Lower lobe of right lung (tissue), 2 donors: ENCODE data around the gene OVCA2. TPM values are rescaled to one million over a fixed set of nuclear protein-coding genes. Genes with fewer than 3 reads are reported as not detected.
A peak's percentile ranks its signal among the peaks of the same experiment; 100 is the strongest.

ENCODE experiments used
- ATAC-seq, 2 donors: fragments of 200-7000 bp; cut with Tn5 transposase; one replicate each; pipeline ENCODE4 v1.9.1; 2020 to 2022; ENCODE audit warnings: mild to moderate bottlenecking in 2 of 2, moderate library complexity in 2 of 2
- DNase-seq: peaks from one replicate; pipeline ENCODE4 v3.0.0-alpha.2; 2020
- H3K27ac ChIP-seq: fragments of 200-600 bp; one replicate; pipeline ENCODE4 v1.8.0; 2022
- H3K27me3 ChIP-seq: fragments of 200-600 bp; one replicate; pipeline ENCODE4 v1.8.0; 2022; ENCODE audit warnings: low read depth
- H3K36me3 ChIP-seq: fragments of 200-600 bp; one replicate; pipeline ENCODE4 v1.8.0; 2022; ENCODE audit warnings: mild to moderate bottlenecking
- H3K4me1 ChIP-seq: fragments of 200-600 bp; one replicate; pipeline ENCODE4 v1.8.0; 2022
- H3K4me3 ChIP-seq: fragments of 200-600 bp; one replicate; pipeline ENCODE4 v1.8.0; 2022; ENCODE audit warnings: mild to moderate bottlenecking
- H3K9me3 ChIP-seq: fragments of 200-600 bp; one replicate; pipeline ENCODE4 v1.8.0; 2022
- intact Hi-C: fragments of 100-400 bp; cut with DNase I; formaldehyde crosslinking; loops from one replicate; pipeline ENCODE4 v1.11.0; 2022
- total RNA-seq: library from RNA; stranded (reverse); fragmentation: NEBNext Ultra II Directional; extraction: Animal tissue kit (Norgen Biotek cat#: 25700); gene quantifications from one replicate; pipeline ENCODE4 v1.2.1, GENCODE V29; 2021
- TF ChIP-seq, protein P1 (sequence below): fragments of 200-600 bp; IDR thresholded peaks from one replicate; pipeline ENCODE4 v1.8.0; 2022; ENCODE audit warnings: antibody characterized with exemption, mild to moderate bottlenecking
- donor health status: DM: no; HTN: yes; CAD: no; lungs with severe emphysema.

Gene OVCA2
- total RNA-seq, 1 donor from 2014 or later = 20.3 TPM

DNA sequence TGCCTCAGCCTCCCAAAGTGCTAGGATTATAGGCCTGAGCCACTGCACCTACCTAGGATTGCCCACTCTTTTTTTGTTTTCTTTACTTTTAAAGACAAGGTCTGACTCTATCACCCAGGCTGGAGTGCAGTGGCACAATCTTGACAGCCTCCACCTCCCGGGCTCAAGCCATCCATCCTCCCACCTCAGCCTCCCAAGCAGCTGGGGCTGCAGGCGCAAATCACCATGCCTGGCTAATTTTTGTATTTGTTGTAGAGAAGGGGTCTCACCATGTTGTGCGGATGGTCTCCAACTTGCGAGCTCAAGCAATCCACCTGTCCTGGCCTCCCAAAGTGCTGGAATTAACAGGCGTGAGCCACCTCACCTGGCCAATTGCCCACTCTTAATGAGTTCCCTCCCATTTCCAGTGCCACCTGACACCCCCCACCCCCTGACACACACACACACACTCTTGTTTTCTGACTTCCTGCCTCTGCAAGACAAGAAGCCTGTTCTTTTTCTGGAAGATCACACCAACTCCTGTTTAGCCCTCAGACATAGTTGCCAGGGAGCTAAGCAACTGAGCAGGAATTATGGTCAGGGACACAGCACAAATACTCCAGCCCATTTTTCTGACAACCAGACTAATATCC lies 2.6 kb downstream of the OVCA2 start:
- ATAC-seq = no peak
- H3K27me3 ChIP-seq = no peaks in the 10 kb centered on the region
- no peak for DNase-seq
- no peak overlapping the region for H3K27ac ChIP-seq
- intact Hi-C loops = no loop called here
- peaks cover 31% of the 10 kb centered on the region for H3K36me3 ChIP-seq
- H3K4me3 ChIP-seq = no peak overlapping the region
- TF ChIP-seq, protein P1, sequence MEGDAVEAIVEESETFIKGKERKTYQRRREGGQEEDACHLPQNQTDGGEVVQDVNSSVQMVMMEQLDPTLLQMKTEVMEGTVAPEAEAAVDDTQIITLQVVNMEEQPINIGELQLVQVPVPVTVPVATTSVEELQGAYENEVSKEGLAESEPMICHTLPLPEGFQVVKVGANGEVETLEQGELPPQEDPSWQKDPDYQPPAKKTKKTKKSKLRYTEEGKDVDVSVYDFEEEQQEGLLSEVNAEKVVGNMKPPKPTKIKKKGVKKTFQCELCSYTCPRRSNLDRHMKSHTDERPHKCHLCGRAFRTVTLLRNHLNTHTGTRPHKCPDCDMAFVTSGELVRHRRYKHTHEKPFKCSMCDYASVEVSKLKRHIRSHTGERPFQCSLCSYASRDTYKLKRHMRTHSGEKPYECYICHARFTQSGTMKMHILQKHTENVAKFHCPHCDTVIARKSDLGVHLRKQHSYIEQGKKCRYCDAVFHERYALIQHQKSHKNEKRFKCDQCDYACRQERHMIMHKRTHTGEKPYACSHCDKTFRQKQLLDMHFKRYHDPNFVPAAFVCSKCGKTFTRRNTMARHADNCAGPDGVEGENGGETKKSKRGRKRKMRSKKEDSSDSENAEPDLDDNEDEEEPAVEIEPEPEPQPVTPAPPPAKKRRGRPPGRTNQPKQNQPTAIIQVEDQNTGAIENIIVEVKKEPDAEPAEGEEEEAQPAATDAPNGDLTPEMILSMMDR = no peak
- H3K9me3 ChIP-seq = no peaks in the 10 kb centered on the region
- H3K4me1 ChIP-seq = peaks cover 35% of the 10 kb centered on the region

DNA sequence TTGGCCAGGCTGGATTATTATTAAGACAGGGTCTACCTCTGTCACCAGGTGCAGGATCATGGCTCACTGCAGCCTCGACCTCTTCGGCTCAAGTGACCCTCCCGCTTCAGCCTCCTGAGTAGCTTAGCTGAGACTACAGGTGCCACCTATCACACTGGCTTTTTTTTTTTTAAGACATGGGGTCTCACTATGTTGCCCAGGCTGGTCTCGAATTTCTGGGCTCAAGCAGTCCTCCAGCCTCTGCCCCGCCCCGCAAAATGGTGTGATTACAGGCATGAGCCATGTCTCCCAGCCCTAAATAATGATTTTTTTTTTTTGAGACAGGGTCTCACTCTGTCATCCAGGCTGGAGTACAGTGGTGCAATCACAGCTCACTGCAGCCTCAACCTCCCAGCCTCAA lies 5.8 kb downstream of the OVCA2 start:
- DNase-seq (no peak), ATAC-seq (no peak)
- Histone ChIP-seq H3K27me3 (peaks cover 14% of the 10 kb centered on the region), H3K36me3 (peaks cover 19% of the 10 kb centered on the region), H3K9me3 (no peaks in the 10 kb centered on the region), H3K4me1 (peaks cover 35% of the 10 kb centered on the region), H3K27ac (no peak overlapping the region), H3K4me3 (no peak overlapping the region)
- intact Hi-C loops = no loop called here
- TF ChIP-seq, protein P1 = no peak

DNA sequence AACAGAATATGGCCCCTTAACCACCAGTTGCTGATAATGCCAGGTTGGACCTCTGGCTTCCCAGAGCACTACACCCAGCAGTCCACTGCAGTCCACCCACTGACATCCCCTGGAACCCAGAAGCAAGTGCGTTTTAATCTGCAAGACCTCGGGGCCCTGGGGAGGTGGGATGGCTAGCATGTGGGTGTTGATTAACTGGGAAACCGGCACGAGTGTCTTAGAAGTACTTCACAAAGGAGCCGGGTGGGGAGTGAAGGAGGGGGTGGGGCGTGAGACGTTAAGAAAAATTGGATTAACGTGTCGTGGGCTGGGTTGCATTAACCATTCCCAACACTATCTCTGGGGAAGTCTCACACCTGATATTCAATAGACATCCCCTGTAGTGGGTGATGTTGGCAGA lies 7.0 kb downstream of the OVCA2 start:
- no peak for DNase-seq

DNA sequence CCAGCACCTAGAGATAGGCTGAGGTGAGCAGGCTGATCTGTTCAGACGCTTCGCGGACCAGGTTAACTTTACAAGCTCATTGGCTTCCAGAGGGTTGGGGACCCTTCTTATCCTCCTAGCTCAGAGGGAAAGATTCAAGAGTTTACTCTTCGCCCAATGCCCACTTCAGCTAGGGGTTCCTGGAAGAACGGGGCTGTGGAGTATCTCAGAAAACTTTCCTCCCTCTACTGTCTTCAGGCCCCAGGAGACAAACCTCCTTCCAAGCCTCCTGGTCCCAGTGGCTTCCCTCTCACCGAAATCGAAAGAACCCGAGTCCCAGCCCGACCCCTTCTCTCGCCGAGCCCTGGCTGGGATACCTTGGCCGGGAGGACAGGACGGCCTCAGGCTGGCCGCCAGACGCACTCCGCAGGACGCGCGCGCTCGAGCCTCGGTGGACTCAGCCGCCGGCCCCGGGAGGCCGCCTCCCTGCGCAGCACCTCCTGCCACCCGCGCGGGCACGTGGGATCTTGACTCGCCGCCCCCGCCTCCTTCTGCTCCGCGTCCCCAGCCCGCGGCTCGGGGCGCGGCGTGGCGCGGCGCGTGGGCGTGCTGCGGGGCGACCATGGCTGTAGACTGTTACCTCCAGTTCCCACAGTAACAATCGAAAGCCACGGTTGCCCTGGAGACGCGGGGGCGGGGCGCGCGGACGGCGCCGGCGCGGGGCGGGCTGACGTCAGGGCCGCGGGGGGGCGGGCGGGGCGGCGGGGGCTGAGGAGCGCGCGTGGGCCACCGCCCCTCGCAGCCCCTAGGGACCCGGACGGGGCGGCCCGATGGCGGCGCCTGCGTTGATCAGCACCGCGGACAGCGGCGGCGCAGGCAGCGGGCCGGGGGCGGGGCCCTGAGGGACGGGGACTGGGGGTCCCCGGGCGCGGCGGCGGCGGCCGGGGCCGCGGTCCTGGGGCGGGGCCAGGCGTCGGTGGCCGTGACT lies 7.8 kb downstream of the OVCA2 start:
- peak; percentile 64 to 74 for ATAC-seq

More for the DNA sequence above, 7.0 kb downstream of the OVCA2 start:
- H3K36me3 ChIP-seq = peaks cover 7% of the 10 kb centered on the region
- H3K27ac ChIP-seq = no peak overlapping the region
- no peak for ATAC-seq
- peaks cover 21% of the 10 kb centered on the region for H3K27me3 ChIP-seq
- intact Hi-C loops = no loop called here
- H3K4me1 ChIP-seq = peaks cover 30% of the 10 kb centered on the region
- peak overlapping the region; percentile 85 for H3K4me3 ChIP-seq
- H3K9me3 ChIP-seq = no peaks in the 10 kb centered on the region
- TF ChIP-seq, protein P1 = no peak

DNA sequence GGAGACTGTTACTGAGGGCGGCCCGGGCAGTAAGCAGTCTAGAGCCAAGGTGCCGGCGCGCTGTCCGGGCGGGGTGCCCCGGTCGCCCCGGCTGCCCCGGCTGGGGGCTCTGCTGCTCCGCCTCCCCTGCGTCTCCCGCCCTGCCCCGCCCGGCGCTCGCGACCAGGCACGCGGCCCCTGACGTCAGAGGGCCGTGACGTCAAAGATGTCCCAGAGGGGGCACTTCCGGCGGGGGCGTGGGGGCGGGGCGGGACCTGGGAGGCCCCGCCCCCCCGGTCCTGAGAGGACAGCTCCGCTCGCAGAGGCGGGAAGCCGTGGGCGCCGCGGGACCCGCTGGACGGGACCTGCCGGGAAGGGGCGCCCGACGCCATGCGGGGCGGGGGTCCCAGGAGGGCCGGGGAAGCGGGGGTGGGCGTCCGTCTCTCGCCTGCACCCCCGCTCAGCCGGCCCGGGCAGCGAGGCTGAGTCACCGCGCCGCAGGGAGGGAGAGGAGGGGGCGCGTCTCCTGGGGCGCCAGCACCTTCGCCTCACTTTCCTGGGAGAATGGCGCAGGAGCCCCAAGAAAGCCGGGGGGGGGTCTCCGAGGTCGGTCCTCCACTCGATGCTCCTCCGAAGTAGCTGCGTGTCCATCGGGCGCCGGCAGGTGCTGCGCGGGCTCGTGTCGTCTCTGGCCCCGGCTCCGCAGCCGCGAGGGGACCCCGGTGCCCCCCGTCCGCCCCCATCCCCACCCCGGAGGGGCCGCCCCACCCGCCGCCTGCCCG lies 8.7 kb downstream of the OVCA2 start:
- peak overlapping the region; percentile 61 for H3K4me3 ChIP-seq
- H3K27ac ChIP-seq = no peak overlapping the region
- intact Hi-C loops = no loop called here
- TF ChIP-seq, protein P1 = no peak
- H3K4me1 ChIP-seq = peaks cover 43% of the 10 kb centered on the region
- peaks cover 31% of the 10 kb centered on the region for H3K27me3 ChIP-seq
- ATAC-seq (peak; percentile 64 to 66), DNase-seq (peak; percentile 78)
- H3K9me3 ChIP-seq = no peaks in the 10 kb centered on the region
- no peaks in the 10 kb centered on the region for H3K36me3 ChIP-seq

More for the DNA sequence above, 7.8 kb downstream of the OVCA2 start:
- TF ChIP-seq, protein P1 = no peak
- H3K4me3 ChIP-seq = peak overlapping the region; percentile 85
- H3K4me1 ChIP-seq = peaks cover 34% of the 10 kb centered on the region
- peaks cover 29% of the 10 kb centered on the region for H3K27me3 ChIP-seq
- intact Hi-C loops = no loop called here
- H3K27ac ChIP-seq = peak overlapping the region; percentile 77
- H3K36me3 ChIP-seq = no peaks in the 10 kb centered on the region
- peak; percentile 92 for DNase-seq
- H3K9me3 ChIP-seq = no peaks in the 10 kb centered on the region
